Measurements from ENCODE around the gene ATP5PD.

ATP5PD gene

DNA sequence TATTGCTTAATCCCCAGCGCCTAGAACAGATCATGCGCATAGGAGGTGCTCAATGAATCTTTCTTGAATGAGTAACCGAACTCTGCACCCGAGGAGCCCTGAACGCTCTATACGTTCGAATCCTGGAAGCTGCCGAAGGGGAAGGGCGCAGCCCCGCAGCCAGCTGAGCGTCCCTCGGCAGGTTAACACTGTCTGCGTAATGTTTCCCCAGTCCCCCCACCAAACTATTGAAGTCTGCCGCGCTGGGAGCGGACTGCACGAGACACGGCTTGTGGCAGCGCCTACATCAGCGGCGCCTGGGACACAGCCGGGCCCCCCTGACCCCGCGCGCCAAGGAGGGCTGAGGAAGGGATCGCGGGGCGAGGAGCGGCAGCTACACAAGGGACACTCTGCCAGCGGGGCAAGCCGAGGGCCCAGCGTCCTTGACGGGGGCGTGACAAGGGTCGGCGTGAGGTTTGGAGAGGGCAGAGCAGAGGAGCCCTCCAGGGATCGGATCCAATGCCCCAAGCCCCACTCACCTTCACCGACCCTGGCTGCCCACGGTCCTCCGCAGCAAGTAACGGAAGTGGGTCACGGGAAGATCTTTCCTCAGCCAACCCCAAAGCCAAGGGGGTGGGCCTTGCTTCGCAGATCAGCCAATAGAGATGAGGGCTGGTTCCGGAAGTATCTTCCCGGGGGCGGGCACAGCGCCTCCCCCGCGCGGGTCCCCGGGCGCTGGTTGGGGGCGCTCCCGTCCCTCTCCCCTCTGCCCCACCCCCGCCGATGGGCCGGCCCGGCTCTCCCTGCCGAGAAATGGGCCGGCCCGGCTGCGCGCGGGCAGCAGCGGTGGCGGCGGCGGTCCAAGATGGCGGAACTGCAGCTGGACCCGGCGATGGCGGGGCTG is at the start of gene ATP5PD, which contains the start of gene KCTD2:
Gene ATP5PD, minus strand, starts transcription at position 563 of the 883 bp plus-strand sequence. CDS start 4,319 bp downstream, outside the sequence.
Gene KCTD2, plus strand, starts transcription at position 819 of the 883 bp plus-strand sequence. Its CDS starts 26 bp downstream, at position 845.
- peak; percentile 65 for DNase-seq

DNA sequence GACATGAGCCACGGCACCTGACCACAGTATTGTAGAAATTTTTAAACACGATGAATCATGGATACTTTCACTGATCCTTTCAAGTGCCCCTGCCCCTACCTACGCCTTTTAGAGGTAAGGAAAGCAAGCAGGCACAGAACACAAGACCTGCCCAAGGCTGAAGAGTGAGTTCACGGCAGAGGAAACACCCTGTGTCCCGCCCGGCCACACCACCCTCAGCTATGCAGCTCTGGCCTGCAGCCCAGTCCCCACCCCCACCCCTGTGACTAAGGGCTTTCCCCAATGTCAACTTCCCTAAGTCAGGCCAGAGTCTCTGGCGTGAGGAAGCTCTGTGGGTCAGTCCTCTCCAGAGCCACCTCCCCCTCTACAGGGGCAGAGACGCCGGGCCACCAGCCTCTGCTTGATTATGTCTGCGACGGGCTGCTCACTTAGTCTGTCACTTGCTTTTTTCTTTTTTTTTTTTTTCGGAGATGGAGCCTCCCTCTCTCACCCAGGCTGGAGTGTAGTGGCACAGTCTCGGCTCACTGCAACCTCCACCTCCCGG is 49.4 kb upstream of the ATP5PD start:
- DNase-seq, result peak; percentile 59

DNA sequence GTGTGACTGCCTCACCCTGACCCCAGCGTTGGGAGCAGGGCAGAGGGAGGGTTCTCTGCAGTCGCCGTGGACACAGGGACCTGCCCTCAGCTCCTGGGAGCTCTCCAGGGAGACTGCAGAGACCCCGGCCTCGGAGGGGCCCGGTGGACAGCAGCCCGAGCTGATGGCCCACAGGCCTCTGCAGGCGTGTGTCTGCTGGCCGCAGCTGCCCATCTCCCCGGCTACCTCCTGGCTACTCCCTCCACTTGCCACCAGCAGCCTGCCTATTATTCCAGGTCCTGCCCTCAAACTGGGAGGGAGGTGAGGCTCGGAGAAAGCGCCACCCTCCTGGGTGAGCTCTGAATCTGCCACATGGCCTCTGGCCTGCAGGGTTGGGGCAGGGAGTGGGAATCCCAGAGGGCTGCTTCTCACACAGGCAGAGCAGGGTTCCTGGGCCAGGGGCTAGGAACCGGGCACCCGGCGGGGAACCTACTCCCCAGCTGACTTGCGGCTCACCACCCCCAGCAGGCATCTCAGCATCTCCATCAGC is 48.2 kb upstream of the ATP5PD start:
- no peak for DNase-seq

DNA sequence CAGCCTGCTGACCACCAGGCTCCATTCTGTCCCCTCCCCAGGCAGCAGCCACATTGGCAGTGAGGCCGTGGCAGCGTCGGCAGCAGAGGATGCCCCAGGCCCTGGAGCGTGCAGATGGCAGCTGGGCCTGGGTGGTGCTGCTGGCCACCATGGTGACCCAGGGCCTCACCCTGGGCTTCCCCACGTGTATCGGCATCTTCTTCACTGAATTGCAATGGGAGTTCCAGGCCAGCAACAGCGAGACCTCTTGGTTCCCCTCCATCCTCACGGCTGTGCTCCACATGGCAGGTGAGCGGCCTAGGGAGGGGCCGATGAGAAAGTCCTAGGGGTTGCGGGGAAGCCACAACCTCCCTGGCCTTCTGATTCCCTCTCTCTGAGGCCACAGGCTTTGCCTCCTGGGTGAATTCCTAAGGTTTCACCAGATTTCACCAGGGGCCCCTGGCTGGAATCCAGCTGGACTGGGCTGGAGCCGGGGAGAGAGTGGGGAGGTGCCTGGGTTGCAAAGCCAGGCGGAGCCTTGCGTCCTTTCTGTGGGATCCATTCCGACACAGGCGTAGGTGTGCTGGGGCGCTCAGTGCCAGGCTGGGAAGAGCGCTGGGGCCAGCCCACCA is 46.9 kb upstream of the ATP5PD start:
- no peak for DNase-seq

DNA sequence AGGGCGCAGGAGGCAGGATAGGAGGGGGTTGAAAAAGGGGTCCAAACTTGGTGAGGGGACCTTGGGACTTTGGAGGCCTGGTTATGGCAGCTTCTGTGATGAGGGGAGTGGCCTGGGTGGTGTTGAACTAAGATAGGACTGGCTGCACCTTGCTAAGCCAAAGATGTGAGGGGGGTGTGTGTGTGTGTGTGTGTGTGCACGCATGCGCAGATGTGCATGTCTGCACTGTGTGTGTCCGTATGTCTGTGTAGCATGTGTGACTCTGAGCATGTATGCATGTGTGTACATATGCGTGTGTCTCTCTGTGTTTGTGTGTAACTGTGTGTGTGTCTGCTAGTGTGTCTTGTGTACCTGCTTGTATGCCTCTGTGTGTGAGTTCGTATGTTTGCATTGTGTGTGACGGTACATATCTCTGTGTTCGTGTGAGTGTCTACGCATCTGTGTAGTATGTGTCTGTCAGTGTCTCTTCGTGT is 45.1 kb upstream of the ATP5PD start:
- DNase-seq, result no peak

DNA sequence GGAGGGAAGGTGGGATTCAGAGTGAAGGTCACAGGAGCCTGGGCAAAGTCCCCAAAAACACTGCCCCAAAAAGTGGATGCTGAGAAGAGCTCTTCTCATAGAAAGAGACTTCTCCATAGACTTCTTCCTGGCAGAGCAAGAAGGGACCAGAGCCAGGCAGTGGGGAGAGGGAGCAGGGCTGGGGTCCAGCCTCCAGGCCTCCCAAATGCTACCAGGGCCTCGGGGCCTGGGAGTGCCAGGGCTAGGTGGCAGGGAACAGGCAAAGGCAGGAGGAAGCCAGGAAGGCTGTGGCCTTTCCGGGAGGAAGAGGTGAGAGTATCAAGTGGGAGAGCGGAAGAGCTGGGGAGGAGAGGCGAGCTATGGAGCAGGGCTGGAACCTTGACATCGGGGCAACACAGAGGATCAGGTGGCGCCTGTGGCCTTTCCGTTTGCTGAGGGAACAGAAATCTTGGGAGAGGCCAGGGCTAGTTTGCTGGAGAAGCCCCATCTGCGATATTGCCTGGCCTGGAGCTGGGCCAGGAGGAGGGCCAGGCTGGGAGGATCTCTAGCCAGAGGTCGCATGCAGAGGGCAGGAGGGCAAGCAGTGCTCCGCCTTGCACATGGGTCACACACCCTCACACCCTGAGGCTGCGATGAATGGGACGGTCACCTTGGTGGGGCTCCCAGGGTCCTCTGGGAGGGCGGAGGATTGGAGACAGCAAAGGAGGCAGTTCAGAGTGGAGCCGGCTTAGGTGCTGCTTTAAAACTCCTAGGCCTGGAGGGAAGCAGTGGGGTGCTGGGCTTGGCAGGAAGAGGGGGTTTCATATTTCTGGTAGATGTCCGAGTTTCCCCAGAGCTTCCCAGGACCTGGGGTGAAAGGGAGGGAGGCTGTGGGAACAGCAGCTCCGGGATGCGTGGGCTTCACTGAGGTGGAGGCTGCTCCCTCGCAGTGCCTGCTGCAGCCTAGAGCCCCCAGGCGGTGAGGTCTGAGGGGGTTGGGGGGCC is 44.4 kb upstream of the ATP5PD start:
- no peak for DNase-seq

DNA sequence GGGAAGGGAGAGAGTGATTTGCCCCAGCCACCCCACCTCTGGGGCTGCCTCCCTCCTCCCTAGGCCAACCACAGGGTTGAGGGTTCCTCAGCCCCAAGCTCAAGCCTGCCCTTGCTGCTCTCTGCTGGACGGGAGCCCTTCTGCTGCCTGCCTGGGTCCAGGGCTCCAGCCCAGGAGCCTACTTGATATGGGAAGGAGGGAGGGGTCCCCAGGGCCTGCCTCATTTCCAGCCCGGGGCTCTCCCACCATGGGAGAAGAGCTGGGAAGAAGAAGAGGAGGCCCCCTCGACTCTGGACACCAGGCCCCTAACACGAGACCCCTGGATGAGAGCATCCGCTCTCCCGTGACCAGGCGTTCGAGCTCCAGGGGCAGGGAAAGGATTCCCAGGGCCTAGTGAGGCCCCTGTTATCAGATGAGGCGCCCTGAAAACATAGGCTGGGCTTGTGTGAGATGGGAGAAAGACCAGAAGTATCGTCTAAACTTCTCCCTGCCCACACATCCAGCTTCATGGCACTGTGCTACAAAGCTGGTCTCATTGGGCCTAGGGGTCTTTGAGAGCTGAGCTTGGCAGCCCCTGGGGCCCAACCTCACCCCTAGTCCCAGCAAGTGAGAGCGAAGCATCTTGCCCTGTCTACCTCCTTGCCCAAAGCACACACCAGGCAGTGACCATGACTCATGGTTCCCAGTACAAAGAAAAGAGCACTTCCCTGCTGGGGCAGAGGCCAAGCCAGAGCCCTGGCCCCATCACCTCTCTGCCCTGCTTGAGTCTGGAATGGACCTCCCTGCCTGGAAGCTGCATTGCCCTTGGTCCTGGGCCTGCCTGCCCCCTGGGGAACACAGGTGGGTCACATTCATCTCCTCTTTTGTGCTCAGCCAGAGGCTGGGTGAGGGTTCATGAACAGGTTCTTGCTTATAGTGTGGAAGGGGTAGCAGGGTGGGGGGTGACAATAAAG is 42.0 kb upstream of the ATP5PD start:
- DNase-seq, result no peak

DNA sequence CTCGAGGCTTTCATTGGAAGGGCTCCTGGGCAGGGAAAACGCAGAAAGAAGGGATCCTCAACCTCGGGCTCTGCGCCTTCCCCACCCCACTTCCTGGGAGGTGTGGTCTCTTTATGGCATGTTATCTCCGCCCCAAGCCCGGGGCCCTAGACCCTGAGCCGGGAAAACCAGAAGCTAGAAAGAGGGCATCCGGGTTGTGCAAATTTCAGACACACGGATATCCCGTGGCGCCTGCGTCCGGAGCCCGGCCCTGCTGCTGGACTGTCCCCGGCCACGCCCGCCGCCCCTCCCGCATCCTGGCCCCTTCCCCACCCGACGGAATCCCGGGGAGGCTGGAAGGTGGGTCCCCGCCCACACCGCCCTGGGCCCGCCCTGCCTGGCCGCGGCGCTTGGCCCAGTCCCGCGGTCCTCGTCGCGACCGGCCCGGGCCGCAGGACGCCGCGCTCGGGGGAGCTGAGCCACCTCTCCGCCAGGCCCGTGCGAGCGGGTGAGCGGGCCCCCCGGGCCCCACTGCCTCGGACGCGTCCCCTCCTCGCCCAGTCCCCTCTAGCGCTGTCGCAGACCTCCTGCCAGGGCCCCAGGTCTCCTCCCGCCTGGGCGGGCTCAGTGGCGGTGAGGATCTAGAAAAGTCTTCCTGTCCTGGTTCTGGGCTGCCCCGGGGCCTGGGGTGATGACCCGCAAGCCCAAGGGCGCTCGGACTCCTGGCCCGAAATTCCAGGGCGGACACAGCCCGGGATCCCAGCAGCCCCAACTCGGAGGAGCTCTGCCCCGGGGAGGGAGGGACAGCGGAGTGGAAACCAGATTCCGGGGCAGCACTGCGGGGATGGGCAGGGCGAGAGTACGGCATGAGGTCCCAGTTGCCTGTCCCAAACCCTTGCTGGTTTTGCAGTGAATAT is 41.0 kb upstream of the ATP5PD start, which contains the start of gene SLC16A5:
Gene SLC16A5, plus strand, starts transcription at position 397 of the 896 bp plus-strand sequence. CDS start 5,683 bp downstream, outside the sequence.
- DNase-seq, result peak; percentile 83

DNA sequence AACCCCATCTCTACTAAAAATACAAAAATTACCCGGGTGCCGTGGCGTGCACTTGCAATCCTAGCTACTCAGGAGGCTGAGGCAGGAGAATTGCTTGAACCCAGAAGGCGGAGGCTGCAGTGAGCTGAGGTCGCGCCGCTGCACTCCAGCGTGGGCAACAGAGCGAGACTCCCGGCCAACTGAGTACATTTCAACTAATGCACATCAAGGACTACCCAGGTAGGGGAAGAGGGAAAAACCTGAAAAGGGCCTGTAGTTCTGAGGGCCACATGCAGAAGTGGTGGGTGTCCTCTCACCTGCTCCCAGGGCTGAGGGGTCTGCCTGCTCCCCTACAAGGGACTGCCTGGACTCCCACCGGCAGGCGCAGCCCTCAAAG is 40.4 kb upstream of the ATP5PD start:
- DNase-seq, result no peak

DNA sequence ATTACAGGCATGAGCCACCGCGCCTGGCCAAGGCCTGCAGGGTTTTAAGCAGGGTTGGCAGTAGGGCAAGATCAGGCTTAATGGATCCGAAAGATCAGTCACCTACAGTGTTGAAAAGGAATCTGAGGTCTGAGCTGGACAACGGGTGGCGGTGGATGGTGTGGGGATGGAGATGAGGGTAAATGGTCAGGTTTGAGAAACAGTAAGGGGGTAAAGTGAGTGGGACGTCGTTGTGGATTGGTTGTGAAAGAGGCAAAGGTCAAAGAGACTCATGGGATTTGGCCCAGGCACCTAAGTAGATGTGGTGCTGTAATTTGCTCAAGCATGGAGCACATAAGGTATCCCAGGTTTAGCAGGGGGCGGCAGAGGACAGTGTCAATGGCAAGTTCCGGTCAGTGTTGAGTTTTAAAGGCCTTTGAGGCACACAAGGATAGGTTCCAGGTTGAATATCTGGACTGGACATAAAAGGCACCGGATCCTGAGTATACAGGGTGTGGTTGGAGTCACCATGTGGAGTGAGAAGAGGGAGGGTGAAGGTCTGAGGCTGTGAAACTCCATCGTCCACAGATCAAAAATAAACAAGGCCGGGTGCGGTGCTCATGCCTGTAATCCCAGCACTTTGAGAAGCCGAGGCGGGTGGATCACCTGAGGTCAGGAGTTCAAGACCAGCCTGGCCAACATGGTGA is 39.9 kb upstream of the ATP5PD start:
- DNase-seq, result no peak

DNA sequence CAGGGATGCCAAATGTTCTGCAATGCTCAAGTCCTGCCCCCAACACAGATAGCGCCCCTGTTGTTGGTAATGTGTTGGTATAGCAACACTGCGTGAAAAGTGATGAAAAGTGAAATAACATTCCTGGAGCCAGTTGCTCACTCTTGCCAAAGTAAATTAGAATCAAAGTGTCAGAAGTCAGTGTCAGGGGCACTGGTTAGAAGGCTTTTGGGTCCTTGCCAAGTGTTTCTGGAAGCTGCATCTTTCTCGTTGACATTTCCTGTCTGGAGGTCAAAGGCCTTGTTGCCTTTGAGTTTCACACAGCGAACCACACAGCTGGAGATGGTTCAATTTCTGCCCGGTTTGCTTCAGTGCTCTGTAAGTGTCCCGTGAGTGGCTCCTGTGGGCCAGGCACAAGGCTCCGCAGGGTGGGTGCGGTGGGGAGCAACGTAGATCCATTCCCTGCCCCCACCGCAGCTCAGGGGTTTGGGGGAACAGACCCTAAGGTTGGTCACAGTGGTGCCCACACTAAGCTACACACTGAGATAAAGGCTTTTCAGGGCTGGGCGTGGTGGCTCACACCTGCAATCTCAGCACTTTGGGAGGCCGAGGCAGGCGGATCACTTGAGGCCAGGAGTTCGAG is 37.4 kb upstream of the ATP5PD start:
- DNase-seq, result no peak

DNA sequence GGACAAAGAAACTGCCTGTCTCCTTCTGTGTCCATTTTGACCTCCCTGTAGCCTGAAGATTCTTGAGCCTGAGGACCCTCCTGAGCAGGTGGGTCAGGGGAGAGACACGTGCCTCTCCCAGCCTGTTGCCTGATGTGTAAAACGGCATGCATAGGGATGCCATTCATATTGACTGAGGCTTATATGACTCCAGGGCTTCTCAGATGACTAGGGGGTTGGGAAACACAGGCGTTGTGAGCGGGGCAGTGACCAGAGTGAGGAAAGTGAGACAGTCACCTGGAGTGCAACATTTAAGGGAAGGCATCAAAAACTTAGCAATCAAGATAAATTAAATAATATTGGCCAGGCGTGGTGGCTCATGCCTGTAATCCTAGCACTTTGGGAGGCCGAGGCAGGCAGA is 35.9 kb upstream of the ATP5PD start:
- no peak for DNase-seq

DNA sequence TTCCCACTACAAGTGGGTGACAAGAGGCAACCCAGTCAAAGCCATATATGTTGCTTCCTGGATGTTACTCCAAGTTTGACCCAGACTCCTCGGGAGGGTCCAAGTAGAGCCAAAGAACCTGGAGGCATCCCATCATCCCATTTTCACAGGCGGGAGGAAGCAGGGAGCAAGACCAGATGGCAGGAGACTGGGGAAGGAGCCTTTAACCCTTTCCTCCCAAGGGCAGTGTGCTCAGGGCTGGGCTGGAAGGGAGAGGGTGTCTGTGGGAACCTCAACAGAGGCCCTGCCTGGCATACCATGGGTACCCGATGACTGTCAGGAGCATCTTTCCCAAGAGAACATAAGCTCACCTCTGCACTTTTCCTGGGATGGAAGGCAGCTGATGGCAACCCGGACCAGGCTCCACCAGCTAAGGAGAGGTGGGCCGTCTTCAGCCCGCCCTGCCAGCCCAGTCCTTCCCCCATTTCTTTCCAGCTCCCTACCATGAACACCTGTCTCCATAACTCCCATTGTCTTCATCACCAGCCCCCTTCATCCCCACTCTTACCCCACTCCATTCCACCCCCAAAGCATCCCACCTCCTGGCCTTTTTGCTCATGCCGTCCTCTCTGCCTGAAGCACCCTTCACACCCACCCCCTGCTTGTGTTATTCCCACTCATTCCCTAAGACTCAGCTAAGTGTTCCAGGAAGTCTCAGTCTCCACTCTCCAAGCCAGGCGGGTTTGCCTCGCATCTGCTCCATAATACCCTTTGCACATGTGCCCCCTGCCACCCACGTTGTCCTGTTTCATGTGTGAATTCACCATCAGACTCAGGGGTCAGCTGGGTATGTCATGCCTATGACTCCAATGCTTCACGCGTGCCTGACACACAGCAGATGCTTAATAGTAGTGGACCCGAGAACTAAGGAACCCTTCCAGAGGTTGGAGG is 35.1 kb upstream of the ATP5PD start:
- no peak for DNase-seq

DNA sequence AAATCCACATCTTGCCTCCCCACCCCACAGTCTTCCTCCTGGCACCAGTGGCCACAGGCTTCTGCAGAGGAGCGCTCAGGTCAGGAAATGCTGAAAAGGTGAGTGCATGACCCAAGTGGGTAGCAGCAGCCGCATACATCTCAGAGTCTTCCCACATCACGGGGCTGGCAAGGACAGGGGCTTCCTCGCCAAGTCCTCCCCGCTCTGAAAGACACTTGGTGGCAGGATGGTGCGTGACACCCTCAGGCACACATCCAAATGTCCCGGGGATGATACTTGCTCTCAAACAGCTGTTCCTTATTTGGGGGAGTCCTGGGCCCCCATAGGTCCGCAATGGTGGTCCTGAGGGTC is 32.2 kb upstream of the ATP5PD start:
- DNase-seq, result no peak

DNA sequence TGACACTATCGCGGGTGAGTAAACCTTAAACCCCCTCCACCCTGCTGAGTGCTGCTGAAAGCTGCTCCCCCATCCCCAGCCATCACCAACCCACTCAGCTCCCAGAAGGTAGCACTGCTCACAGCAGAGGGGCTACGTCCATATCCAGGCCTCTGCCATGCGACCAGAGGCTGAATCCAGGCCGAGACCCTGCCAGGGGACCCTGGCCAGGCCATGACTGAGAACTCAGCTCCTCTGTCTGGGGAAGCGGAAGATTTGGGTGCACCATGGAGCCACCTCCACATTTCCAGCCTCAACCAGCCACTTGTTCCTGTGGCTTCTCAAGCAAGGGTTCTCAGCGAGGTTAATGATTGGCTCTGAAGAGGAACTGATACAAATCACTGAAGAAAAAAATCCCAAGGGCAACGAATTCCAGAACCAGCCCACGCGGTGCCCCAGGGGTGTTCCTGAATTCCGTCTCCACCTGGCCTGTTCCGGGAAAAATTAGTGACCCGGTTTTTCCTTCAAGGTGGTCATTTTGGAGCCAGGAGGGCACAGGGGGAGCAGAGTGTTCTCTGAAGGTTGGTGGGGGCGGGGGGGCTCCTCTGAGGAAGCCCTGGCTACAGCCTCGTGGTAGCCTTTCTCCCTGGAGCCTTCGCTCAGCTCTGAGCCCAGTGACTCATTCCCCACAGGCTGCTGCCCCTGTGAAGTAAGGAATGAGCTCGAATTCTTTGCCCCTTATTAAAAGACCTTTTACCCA is 31.7 kb upstream of the ATP5PD start:
- DNase-seq, result peak; percentile 61

DNA sequence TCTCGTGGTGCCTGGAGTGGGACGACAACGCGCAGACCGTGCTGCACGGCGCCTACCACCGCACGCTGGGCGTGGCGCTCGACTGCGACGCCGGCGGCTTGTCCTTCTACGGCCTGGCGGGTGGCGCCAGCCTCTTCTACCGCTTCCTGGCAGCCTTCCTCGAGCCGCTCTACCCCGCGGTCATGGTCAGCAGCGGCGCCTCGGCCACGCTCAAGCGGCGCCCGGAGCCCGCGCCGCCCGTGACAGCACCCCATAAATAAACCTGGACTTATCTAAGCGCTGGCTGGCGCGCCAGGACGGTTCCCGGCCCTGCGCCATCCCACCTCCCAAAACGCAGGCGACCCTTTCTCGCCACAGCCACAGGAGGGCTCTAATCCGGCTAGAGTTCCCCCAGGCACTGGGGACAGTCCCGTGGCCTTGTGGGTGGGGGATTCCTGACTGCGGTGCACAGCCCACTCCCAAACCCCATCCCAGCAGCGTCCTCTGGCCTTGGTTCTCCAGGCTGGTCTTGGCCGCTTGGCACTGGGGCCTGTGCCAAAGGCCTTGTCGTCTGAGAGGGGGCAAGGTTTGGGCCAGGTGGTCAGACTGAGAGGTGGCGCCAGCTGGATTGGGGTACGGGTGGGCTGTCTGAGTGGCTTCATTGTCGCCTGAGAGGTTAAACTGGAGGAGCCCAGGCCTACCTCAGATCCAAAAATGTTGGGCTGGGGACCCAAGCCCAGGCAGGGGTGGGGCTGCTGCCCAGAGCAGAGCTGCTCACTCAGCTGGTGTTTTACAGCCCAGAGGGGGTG is 30.9 kb upstream of the ATP5PD start:
- no peak for DNase-seq

All from 8988T (cell line).